HG03460 (cell line): ENCODE measurements around the gene BICD2.

Experiments
- ATAC-seq: cut with Tn5 transposase; IDR thresholded peaks from one replicate; pipeline ENCODE4 v1.9.1; 2021; ENCODE audit not compliant: unreplicated experiment

BICD2 gene

DNA sequence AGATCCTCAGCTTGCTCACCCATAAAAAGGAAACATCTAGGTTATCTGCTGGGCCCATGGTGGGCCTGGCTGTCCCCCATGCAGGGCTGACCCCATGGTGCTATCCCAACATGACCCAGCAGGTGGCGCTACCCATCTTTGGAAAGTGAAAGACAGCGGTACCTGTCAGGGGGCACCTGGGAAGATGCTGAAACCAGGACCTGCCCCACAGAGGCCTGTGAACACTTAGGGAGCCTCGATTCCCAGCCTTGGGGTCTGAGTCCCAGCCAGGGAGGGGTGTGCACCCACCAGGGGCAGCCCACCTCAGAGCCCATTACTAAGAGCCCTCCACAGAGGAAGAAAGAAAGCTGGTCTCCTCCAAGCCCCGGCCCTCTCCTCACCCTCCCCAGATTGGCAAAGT lies 48.1 kb downstream of the BICD2 start:
- ATAC-seq, result no peak

DNA sequence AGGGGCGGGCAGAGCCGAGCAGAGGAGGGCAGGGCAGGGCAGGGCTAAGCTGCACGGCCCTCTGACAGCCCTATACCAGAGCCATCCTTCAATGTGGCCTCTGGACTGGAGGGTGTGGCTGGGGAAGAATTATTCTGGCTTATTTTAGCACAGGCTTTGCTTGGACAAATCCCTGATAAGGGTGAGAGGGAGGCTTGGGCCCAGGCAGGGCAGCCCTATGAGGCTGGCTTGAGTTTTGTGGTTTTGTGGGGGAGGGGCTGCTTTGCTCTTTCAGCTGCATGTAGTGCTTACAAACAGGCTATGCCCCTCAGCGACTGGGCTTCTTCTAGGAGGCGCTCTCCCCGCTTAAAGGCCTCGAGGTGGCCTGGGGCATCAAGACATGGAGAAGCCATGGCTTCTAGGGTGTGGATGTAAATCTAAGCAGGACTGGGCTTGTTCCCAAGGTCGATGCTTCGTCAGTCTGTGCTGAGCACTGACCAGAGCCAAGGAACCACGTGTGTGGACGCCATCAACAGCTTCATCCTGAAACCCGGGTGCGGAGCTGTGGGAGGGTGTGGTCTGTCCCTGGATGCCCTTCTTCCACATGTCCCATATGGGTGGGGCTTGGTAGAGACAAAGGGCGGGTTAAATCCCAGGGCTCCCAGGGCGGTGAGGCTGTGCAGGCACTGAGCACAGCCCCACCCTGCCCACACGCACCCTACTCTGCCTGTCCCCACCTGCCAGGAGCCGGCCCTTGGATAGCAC lies 49.0 kb downstream of the BICD2 start:
- no peak for ATAC-seq

DNA sequence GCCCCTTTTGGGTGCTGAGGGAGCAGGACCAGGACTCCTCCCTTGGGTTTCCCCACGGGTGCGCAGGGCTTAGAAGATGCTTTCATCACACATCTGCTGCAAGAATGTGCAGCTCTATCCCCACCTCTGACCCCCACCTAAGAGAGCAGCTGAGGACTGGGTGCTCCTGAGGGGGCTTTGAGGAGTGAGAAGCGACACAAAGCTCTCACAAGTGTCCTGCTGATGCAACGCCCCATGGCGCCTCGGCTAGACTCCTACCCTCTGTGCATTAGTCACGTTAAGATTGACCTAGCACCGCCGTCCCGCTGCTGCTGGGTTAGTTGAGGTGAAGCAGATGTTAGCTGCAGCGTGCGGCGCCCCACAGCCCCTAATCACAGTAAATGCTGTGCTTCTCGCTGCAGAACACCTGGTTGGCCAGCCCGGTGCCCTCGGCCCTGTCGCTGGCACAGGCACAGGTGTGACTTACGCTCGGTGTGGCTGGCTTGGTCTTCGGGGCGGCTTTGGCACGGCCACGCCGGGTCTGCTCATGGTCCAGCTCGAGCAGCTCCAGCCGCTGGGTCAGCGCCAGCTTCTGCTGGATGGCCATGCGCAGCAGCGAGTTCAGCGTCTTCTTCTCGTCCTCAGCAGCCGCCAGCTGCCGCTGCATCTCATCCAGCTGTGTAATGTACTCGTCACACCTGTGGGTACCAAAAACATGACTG lies 49.7 kb downstream of the BICD2 start:
- no peak for ATAC-seq

- ATAC-seq, result no peak
Measured at GRCh38 chr9:92714016-92714415, 50.6 kb downstream of the BICD2 start.

DNA sequence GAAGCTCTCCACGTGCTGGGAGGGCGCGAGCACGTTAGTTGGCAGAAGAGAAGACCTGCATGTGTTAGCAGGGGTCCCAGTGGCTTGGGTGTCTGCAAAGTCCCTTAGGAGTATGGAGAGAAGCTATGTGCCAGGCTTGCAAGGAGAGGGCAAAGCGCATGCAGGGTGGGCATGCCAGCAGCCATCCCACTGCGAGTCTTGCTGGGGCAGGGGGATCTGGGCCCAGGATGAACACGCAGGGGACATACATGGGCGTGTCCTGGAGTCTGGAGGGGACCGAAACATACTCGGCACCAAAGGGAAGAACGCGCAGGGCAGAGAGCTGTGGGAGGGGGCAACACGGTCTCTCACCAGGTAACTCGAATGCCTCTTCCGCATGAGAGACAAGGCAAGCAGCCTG lies 51.1 kb downstream of the BICD2 start:
- ATAC-seq, result no peak

DNA sequence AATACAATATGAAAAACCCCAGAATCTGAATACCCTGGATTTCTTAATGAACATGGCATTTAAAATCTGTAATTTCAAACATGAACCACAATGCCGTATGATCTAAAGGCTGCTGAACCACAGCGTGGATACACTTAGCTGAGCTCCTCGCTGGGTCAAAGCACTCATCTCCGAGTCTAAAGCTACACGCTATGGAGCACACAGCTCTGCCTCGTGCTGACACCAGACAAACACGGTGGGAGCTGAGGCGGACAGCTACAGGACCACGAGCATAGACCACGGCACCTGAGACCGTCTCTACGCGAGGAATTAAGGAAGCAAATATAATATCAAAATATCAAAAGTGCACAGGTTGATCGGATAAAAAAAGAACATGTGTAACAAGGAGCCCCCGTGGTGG lies 51.9 kb downstream of the BICD2 start:
- ATAC-seq, result no peak

DNA sequence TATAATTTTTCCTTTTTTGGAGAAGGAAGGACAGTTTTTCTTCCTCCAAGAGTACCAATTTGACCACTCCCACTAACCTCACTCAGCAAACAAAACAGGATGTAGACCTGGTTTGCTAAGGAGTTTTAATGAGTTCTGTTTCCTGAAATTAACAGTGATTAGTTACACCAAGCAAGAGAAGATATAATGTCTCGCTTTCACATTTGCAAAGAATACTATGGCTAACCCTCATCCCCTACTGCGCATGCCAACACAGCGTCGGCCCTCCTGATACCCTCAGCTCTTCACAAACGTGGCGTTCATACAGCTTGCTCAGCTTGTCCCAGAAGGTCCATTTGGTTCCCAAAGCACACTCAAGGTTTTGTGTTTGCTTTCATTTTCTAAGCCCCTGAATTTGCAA lies 52.8 kb downstream of the BICD2 start:
- no peak for ATAC-seq

DNA sequence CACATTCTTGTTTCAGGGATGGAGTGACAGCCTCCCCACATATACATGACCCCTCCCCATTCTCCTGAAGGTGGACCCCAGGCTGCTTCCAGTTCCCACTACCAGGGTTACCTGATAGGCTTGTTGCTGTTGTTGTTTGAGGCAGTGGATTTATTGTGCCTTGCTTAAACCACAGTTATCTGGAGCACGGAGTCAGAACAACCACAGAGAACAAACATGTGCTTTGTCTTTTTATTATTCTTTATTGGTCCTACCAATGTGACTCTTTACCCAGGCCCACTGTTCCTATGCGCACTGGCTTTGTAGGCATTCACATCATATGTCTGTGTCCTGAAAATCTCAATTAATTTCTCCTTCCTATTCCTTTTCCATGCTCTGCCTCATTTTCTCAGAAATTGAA lies 53.5 kb downstream of the BICD2 start:
- ATAC-seq, result no peak

DNA sequence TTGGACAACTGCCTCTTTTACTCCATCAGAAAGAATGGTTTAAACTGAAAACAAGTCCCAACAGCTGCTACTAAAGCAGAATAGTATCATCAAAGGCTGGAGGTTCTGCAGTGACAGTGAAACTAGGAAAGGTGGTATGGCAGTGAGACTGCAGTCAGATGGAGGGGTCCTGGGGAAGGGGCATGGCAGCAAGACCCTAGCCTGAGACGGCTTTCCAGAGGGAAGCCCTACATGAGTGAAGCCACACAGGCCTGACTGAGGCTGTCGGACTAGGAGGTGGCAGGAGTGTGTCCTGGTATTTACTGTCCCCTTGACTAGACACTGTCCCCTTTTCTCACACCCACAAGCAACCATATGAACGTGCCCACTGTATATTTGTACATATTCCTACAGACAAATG lies 54.3 kb downstream of the BICD2 start:
- no peak for ATAC-seq

DNA sequence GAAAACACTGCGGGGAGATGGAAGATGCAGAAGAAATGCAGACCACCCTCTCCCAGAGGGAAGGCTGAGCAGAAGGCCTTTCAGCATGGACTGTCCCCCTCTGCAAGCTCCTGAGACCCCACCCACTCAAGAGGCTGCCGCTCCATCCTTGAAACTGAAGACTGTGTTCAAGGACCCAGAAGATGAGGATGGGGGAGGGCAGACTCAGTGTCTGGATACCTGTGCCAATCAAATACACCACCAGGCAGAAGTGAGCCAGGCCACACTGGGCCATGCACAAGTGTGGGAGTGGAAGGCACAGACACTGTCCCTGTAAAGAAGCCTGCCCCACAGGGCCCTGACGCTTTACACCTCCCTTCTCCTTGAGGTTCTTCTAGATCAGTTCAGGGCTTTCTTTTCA lies 54.7 kb downstream of the BICD2 start:
- no peak for ATAC-seq

DNA sequence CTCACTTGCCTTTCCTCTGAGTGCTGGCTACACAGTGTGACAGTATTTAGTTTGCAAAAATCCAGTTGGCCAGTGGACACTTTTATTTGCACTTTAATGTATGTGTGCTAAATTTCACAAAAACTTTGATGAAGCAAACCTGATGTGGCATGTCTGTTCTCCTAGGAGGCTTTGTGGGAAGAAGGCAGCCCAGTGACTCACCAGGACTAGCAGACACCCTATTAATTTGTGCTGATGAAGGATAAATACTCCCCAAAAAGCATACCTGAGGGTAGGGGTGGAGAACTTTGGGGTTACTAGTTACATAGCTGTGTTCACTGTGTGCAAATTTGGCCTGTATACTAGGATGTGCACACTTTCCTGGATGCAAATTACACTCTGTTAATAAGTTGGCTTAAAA lies 55.4 kb downstream of the BICD2 start:
- no peak for ATAC-seq

GRCh38 chr9:92707530-92707929 lies 57.1 kb downstream of the BICD2 start:
- no peak for ATAC-seq

GRCh38 chr9:92706218-92706940 lies 58.3 kb downstream of the BICD2 start:
- no peak for ATAC-seq

DNA sequence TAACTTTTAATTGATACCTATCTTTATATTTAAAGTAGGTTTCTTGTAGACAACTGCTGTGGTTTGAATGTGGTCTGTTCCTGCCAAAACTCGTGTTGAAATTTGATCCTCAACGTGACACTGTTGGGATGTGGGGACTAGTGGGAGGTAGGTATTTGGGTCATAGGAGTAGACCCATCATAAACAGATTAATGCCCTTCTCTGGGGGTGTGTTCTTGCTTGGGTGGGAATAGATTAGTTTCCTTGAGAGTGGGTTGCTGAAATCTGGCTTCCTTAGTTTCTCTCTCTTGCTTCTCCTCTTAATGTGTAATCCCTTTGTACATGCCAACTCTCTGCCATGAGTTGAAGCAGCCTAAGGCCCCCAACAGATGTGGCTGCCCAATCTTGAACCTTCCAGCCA lies 60.1 kb downstream of the BICD2 start:
- ATAC-seq, result no peak

DNA sequence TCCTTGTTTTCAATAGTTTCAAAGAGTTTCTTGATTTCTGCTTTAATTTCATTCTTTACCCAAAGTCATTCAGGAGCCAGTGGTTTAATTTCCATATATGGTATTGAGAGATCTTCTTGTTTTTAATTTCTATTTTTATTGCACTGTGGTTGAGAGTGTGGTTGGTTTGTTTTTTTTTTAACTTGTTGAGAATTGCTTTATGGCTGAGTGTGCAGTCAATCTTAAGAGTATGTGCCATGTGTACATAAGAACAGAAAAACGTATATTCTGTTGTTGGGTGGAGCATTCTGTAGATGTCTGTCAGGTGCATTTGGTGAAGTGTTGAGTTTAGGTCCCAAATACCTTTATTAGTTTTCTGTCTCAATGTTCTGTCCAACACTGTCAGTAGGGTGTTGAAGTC lies 68.0 kb downstream of the BICD2 start:
- ATAC-seq, result no peak

GRCh38 chr9:92686954-92687353 lies 77.7 kb downstream of the BICD2 start:
- ATAC-seq, result no peak

DNA sequence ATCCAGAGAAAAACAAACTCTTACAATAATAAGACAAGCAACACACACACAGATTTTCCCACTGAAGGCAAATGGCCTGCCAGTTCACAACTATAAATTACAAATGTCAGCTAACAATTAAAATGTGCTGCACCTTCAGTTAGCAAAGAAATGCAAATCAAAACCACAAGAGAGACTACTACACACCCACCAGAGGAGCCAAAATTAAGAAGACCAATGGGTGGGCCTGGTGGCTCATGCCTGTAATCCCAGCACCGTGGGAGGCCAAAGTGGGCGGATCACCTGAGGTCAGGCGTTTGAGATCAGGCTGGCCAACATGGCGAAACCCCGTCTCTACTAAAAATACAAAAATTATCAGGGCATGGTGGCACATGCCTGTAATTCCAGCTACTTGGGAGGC lies 79.6 kb downstream of the BICD2 start:
- ATAC-seq, result no peak

DNA sequence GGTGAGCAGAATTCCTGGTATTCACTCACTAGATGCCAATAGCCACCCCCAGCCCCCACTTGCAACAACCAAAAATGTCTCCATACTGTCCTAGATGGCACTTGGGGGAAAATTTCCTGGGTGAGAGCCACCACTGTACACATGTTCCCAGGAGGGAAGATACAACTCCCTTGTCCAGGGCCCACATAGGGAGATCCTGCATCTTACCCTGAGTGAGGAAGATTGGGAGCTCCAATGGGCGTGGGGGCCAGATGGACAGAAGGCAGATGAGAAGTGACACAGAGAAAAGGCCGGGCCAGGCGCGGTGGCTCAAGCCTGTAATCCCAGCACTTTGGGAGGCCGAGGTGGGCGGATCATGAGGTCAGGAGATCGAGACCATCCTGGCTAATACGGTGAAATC lies 82.4 kb downstream of the BICD2 start:
- no peak for ATAC-seq

DNA sequence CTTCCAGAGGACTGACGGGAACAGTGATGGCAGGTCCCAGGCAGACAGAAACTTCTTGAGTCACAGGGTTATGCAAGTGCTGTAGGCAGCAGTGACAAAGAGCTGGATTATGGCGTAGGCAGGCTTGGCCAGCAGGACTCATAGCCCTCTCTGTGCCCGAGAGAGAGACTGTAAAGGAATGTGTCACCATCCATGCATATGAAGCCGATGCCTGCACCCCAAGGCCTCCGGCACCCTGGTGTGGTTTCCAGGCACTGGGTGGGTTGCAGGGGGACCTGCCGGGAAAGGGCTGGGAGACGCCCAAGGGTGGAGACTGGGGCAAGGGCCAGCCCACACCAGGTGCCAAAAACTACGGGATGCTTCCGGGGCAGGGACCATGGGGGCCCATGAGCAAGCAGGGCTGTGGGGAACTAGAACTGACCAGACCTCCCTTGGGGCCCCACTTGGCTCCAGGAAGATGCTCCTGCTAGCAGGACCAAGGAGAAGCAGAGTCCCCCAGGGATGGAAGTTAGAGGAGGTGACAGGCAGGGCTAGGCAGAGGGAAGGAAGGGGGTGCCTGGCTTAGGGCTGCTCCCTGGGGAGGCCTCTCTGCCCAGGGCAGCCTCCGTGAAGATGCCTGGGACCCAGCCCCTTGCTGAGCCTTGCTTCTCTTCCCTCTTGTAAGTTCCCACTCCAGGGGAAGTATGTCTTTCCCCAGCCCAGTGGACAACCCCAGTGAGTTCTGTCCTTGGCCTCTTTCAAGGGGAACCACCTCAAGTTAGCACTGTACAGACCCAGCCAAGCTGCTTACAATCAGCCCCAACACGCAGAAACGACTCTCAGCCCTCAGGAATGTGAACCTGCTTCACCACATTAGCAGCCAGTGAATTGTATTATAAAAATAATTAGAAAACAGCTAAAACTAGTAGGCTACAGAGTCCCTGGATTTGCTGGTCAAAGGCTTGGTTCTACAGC lies 84.2 kb downstream of the BICD2 start:
- ATAC-seq, result no peak

GRCh38 chr9:92679413-92680165 lies 85.0 kb downstream of the BICD2 start:
- ATAC-seq, result no peak
